Measurements from ENCODE around the gene SSR4. TPM values are rescaled to one million over a fixed set of nuclear protein-coding genes. Genes with fewer than 3 reads are reported as not detected.

The SSR4 gene
- total RNA-seq, 1 experiment from 2014 or later: 182 TPM

GRCh38 chrX:153794897-153795816 lies 689 bp downstream of the SSR4 start:
- H3K36me3 ChIP-seq (ENCODE audit: control insufficient read depth in 1 of 2, insufficient read depth in 2 of 2, low read length in 2 of 2): peaks cover 0 to 6% of the 10 kb centered on the region in 2 experiments; a peak in 1 of 4 replicates
- BruUV-seq (replicated peaks): TSS peak; percentile 85
- no peaks in the 10 kb centered on the region for H4K20me1 ChIP-seq (ENCODE audit: insufficient read depth)
- RAD21 ChIA-PET (ENCODE audit: low non-redundant PET in 1 of 2, low total read pairs in 2 of 2, uncharacterized antibody in 2 of 2, unreplicated experiment in 2 of 2): interaction anchor here in 1 of 2 experiments (1.0 kb wide), 1 partner anchor 89 kb away, joined by 3 read pairs; no protein-coding TSS in a partner anchor
- peak overlapping the region; percentile 76 to 77 for H3K4me3 ChIP-seq (replicated peaks in 1 of 2; ENCODE audit: low read depth in 1 of 2, low read length in 2 of 2)
- H3K9me2 ChIP-seq (ENCODE audit: insufficient read depth): no peaks in the 10 kb centered on the region
- intact Hi-C loops (cut with micrococcal nuclease): no loop called here
- peaks cover 0 to 17% of the 10 kb centered on the region in 2 experiments; a peak in 2 of 4 replicates for H3K4me1 ChIP-seq (ENCODE audit: control insufficient read depth in 1 of 2, insufficient read depth in 2 of 2, low read length in 2 of 2)
- H3K4me2 ChIP-seq (ENCODE audit: low read length): peak overlapping the region; percentile 86
- no peaks in the 10 kb centered on the region for H3K27me3 ChIP-seq (ENCODE audit: insufficient read depth, low read length)
- DNase-seq (ENCODE audit: low read depth, low spot score) (no peak), ATAC-seq (no peak; the same call in 1 of the 2 replicates)
- H3K9ac ChIP-seq (ENCODE audit: low read length): peak overlapping the region; percentile 84
- H3K79me2 ChIP-seq (ENCODE audit: insufficient read depth, low read length): peaks cover 46% of the 10 kb centered on the region
- CTCF ChIA-PET: interaction anchor here (1.5 kb wide), 1 partner anchor 16 kb away, joined by 4 read pairs; no protein-coding TSS in a partner anchor
- H3K9me3 ChIP-seq (ENCODE audit: control insufficient read depth in 1 of 2, insufficient read depth in 1 of 2, low read depth in 1 of 2, low read length in 2 of 2): no peaks in the 10 kb centered on the region
- TF ChIP-seq ZFX (IDR thresholded peaks at IDR 0.05) (peak; percentile 53; the same call in 1 of the 2 replicates), CTCF (IDR thresholded peaks at IDR 0.05 in 2 of 3, conservative IDR thresholded peaks at IDR 0.05 in 1 of 3; ENCODE audit: borderline replicate concordance in 1 of 3, insufficient read depth in 1 of 3, low read depth in 2 of 3, low read length in 2 of 3) (no peak), MAX (IDR thresholded peaks at IDR 0.05) (no peak), EZH2phosphoT487 (IDR thresholded peaks at IDR 0.05; ENCODE audit: borderline replicate concordance) (no peak)
- no peak overlapping the region for H2AFZ ChIP-seq (ENCODE audit: low read depth, low read length, poor library complexity, severe bottlenecking)
- peak overlapping the region; percentile 80 for H3K27ac ChIP-seq (ENCODE audit: low read depth, low read length)
- POLR2A ChIA-PET: interaction anchor here (0.7 to 1.3 kb wide), 4 partner anchors 9 to 150 kb away, joined by 3 to 7 read pairs (median 4); partner anchors contain the start of gene ARHGAP4

Data from HCT116 (cell line).